Astrocyte (in vitro differentiated cells and primary cell): Measurements from ENCODE around the gene ENG. TPM values are rescaled to one million over a fixed set of nuclear protein-coding genes. Genes with fewer than 3 reads are reported as not detected.

Source experiments
- DNase-seq: peaks from one replicate; pipeline ENCODE4 v3.0.0-alpha.2; 2010; ENCODE audit warnings: low read depth
- FAIRE-seq: peaks from 2 replicates; lab custom pipeline; 2011; peaks lifted over from hg19 to GRCh38; lab: Jason Lieb, UNC
- H2AFZ ChIP-seq: 2 replicates; pipeline ENCODE4 v1.6.0; 2012; ENCODE audit warnings: low read depth, low read length, inconsistent platforms
- H3K27ac ChIP-seq: 2 replicates; pipeline ENCODE4 v1.5.1; 2011; ENCODE audit warnings: low read depth, low read length, inconsistent platforms
- H3K27me3 ChIP-seq: 2 replicates; pipeline ENCODE4 v1.6.0; 2011; ENCODE audit warnings: low read length, inconsistent platforms; ENCODE audit not compliant: insufficient read depth
- H3K36me3 ChIP-seq: 2 replicates; pipeline ENCODE4 v1.5.1; 2011; ENCODE audit warnings: low read length, inconsistent platforms; ENCODE audit not compliant: insufficient read depth
- H3K4me1 ChIP-seq: 2 replicates; pipeline ENCODE4 v1.5.1; 2011; ENCODE audit warnings: low read length, inconsistent platforms; ENCODE audit not compliant: insufficient read depth
- H3K4me2 ChIP-seq: 2 replicates; pipeline ENCODE4 v1.6.0; 2012; ENCODE audit warnings: low read length, inconsistent platforms
- H3K4me3 ChIP-seq: 2 replicates; pipeline ENCODE4 v1.5.1; 2011; ENCODE audit warnings: low read depth, mild to moderate bottlenecking, low read length, inconsistent platforms; ENCODE audit not compliant: insufficient read depth
- H3K79me2 ChIP-seq: 2 replicates; pipeline ENCODE4 v1.6.0; 2012; ENCODE audit warnings: mild to moderate bottlenecking, low read length, inconsistent platforms; ENCODE audit not compliant: insufficient read depth
- H3K9ac ChIP-seq: 2 replicates; pipeline ENCODE4 v1.6.0; 2012; ENCODE audit warnings: mild to moderate bottlenecking, low read length, inconsistent platforms
- H3K9me3 ChIP-seq: 2 replicates; pipeline ENCODE4 v1.5.1; 2012; ENCODE audit warnings: low read depth, mild to moderate bottlenecking, low read length, inconsistent platforms; ENCODE audit not compliant: insufficient read depth
- H4K20me1 ChIP-seq: 2 replicates; pipeline ENCODE4 v1.6.0; 2012; ENCODE audit warnings: low read length, inconsistent platforms; ENCODE audit not compliant: insufficient read depth
- H3K27ac Mint-ChIP-seq: one replicate; pipeline ENCODE4 v1.8.0; 2021; ENCODE audit warnings: mild to moderate bottlenecking, mixed read lengths; ENCODE audit not compliant: unreplicated experiment
- H3K27me3 Mint-ChIP-seq: one replicate; pipeline ENCODE4 v1.8.0; 2021; ENCODE audit warnings: low read depth, mixed read lengths; ENCODE audit not compliant: unreplicated experiment
- H3K36me3 Mint-ChIP-seq: one replicate; pipeline ENCODE4 v1.8.0; 2021; ENCODE audit warnings: low read depth, mixed read lengths; ENCODE audit not compliant: unreplicated experiment
- H3K4me1 Mint-ChIP-seq: one replicate; pipeline ENCODE4 v1.8.0; 2021; ENCODE audit warnings: low read depth, mixed read lengths; ENCODE audit not compliant: unreplicated experiment
- H3K4me3 Mint-ChIP-seq: one replicate; pipeline ENCODE4 v1.8.0; 2021; ENCODE audit warnings: mild to moderate bottlenecking, moderate library complexity, mixed read lengths; ENCODE audit not compliant: unreplicated experiment
- H3K9me3 Mint-ChIP-seq: one replicate; pipeline ENCODE4 v1.8.0; 2021; ENCODE audit warnings: mild to moderate bottlenecking, mixed read lengths; ENCODE audit not compliant: unreplicated experiment
- EZH2 ChIP-seq: IDR thresholded peaks from 2 replicates; pipeline ENCODE4 v1.6.1; 2012; ENCODE audit warnings: mild to moderate bottlenecking, low read length, inconsistent platforms; ENCODE audit not compliant: insufficient read depth
- total RNA-seq: library from RNA; stranded (reverse); gene quantifications from 2 replicates; pipeline ENCODE4 v1.2.1, GENCODE V29; 2021
- TF ChIP-seq, protein P1 (sequence below): IDR thresholded peaks from 2 replicates; pipeline ENCODE4 v1.5.1; 2011; ENCODE audit warnings: low read depth, mild to moderate bottlenecking, inconsistent platforms, low read length, moderate library complexity; ENCODE audit not compliant: insufficient read depth

ENG gene
- total RNA-seq, 1 donor from 2014 or later: 1.2 TPM

DNA sequence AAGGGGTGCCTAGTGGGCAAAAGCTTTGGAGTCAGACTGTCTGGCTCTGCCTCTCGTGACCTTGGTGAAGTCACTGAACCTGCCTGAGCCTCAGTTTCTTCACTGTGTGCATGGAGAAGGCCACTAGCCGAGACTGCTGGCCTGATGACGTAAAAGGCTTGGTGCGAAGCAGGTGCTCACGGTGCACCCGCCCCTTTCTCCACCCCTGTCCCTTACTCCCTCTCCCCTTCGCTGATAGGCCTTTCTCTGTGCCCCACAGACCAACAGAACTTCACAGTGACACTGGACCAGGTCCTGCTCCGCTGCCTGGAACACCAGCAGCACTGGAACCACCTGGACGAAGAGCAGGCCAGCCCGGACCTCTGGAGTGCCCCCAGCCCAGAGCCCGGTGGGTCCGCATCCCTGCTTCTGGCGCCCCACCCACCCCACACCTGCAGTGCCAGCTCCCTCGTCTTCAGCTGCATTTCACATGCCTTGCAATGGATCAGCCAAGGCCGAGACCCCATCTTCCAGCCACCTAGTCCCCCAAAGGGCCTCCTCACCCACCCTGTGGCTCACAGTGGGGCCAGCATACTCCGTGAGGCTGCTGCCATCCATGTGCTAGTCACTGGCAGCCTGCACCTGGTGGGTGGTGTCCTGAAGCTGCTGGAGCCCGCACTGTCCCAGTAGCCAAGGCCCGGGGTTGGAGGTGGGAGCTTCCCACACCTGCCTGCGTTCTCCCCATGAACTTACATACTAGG is 41.4 kb downstream of the ENG start:
- Histone ChIP-seq H3K36me3 (peaks cover 11% of the 10 kb centered on the region), H3K27me3 (no peaks in the 10 kb centered on the region), H3K9me3 (no peaks in the 10 kb centered on the region), H3K27ac (no peak overlapping the region), H3K4me2 (no peak overlapping the region), H3K9ac (no peak overlapping the region), H3K4me1 (no peaks in the 10 kb centered on the region), H3K79me2 (no peaks in the 10 kb centered on the region), H4K20me1 (peaks cover 23% of the 10 kb centered on the region), H3K4me3 (no peak overlapping the region), H2AFZ (no peak overlapping the region)
- H3K27me3 Mint-ChIP-seq: no peaks in the 10 kb centered on the region
- TF ChIP-seq, protein P1, sequence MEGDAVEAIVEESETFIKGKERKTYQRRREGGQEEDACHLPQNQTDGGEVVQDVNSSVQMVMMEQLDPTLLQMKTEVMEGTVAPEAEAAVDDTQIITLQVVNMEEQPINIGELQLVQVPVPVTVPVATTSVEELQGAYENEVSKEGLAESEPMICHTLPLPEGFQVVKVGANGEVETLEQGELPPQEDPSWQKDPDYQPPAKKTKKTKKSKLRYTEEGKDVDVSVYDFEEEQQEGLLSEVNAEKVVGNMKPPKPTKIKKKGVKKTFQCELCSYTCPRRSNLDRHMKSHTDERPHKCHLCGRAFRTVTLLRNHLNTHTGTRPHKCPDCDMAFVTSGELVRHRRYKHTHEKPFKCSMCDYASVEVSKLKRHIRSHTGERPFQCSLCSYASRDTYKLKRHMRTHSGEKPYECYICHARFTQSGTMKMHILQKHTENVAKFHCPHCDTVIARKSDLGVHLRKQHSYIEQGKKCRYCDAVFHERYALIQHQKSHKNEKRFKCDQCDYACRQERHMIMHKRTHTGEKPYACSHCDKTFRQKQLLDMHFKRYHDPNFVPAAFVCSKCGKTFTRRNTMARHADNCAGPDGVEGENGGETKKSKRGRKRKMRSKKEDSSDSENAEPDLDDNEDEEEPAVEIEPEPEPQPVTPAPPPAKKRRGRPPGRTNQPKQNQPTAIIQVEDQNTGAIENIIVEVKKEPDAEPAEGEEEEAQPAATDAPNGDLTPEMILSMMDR: no peak
- no peak for TF ChIP-seq EZH2
- no peak for FAIRE-seq
- no peaks in the 10 kb centered on the region for H3K9me3 Mint-ChIP-seq
- H3K4me1 Mint-ChIP-seq: peaks cover 3% of the 10 kb centered on the region
- H3K4me3 Mint-ChIP-seq: no peak overlapping the region
- no peak for DNase-seq
- H3K36me3 Mint-ChIP-seq: peaks cover 9% of the 10 kb centered on the region
- H3K27ac Mint-ChIP-seq: no peak overlapping the region

DNA sequence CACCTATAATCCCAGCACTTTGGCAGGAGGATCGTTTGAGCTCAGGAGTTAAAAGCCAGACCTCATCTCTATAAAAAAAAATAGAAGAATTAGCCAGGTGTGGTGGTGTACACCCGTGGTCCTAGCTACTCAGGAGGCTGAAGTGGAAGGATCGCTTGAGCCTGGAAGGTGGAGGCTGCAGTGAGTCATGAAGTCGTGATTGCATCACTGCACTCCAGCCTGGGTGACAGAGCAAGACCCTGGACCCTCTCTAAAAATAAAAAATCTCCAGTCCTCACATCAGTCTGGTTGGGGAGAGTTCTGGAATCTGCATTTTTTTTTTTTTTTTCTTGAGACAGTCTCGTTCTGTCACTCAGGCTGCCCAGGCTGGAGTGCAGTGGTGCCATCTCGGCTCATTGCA is 42.4 kb downstream of the ENG start:
- Histone ChIP-seq H3K27ac (no peak overlapping the region), H2AFZ (no peak overlapping the region), H4K20me1 (peaks cover 30% of the 10 kb centered on the region), H3K4me1 (no peaks in the 10 kb centered on the region), H3K9ac (no peak overlapping the region), H3K36me3 (peaks cover 11% of the 10 kb centered on the region), H3K27me3 (no peaks in the 10 kb centered on the region), H3K4me2 (no peak overlapping the region), H3K79me2 (peaks cover 6% of the 10 kb centered on the region), H3K9me3 (no peaks in the 10 kb centered on the region), H3K4me3 (no peak overlapping the region)
- TF ChIP-seq, protein P1: no peak
- TF ChIP-seq EZH2: no peak
- peaks cover 2% of the 10 kb centered on the region for H3K4me1 Mint-ChIP-seq
- no peaks in the 10 kb centered on the region for H3K27me3 Mint-ChIP-seq
- FAIRE-seq: no peak
- H3K36me3 Mint-ChIP-seq: peaks cover 16% of the 10 kb centered on the region
- no peak for DNase-seq
- H3K9me3 Mint-ChIP-seq: no peaks in the 10 kb centered on the region
- no peak overlapping the region for H3K4me3 Mint-ChIP-seq
- no peak overlapping the region for H3K27ac Mint-ChIP-seq
